Breast epithelium (tissue), 3 donors: ENCODE measurements around the gene MRPS2.

Source experiments
- POLR2A ChIP-seq: fragments of 450-650 bp; IDR thresholded peaks from one replicate; pipeline ENCODE4 v1.6.1; 2016; ENCODE audit warnings: antibody characterized with exemption, mild to moderate bottlenecking, moderate library complexity
- TF ChIP-seq, protein P1 (sequence below), 3 donors: fragments of 450-650 bp; IDR thresholded peaks; one replicate each; pipeline ENCODE4 v1.5.1; 2016 to 2017; ENCODE audit warnings: antibody characterized with exemption in 3 of 3, mild to moderate bottlenecking in 3 of 3, moderate library complexity in 3 of 3

DNA sequence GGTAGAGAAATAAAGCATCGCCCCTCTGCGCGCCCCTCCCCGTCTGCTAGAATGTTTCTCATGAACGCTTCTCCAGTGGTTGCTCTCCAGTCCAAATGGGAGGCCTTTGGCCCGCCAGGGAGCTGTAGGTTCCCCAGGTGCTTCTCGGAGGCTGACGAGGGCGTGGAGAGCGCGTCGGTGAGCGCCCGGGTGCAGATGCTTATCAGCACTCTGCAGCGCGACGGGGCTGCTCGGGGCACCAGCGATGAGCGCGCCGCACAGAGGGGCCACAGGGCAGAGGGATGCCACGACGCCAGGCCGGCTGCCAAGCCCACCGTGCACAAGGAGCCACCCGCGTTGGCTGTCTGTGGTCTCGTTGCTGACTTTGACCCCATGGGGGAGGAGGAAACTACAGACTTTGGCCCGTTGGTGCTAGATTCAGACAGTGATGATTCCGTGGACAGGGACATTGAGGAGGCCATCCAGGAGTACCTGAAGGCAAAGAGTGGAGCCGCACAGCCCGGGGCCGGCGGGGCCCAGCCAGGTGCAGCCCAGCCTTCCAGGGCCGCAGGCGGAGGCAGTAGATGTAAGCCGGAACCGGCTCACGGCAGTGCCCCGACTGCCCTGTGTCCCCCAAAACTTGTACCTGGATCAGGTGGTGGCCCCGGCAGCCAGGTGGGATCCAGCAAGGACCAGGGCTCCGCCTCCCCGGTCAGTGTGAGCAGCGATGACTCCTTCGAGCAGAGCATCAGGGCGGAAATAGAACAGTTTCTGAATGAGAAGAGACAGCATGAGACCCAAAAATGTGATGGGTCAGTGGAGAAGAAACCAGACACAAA is 15.8 kb upstream of the MRPS2 start:
- TF ChIP-seq, protein P1, sequence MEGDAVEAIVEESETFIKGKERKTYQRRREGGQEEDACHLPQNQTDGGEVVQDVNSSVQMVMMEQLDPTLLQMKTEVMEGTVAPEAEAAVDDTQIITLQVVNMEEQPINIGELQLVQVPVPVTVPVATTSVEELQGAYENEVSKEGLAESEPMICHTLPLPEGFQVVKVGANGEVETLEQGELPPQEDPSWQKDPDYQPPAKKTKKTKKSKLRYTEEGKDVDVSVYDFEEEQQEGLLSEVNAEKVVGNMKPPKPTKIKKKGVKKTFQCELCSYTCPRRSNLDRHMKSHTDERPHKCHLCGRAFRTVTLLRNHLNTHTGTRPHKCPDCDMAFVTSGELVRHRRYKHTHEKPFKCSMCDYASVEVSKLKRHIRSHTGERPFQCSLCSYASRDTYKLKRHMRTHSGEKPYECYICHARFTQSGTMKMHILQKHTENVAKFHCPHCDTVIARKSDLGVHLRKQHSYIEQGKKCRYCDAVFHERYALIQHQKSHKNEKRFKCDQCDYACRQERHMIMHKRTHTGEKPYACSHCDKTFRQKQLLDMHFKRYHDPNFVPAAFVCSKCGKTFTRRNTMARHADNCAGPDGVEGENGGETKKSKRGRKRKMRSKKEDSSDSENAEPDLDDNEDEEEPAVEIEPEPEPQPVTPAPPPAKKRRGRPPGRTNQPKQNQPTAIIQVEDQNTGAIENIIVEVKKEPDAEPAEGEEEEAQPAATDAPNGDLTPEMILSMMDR (IDR thresholded peaks at IDR 0.05) = no peak
- no peak for TF ChIP-seq POLR2A
